Activated CD8-positive, alpha-beta T cell treated with anti-CD3 and anti-CD28 coated beads, Interleukin-2, amount 10 ng/mL, durations not matched to agents 7 days and 5 days (primary cell): ENCODE data around the gene CTAG1A. TPM values are rescaled to one million over a fixed set of nuclear protein-coding genes. Genes with fewer than 3 reads are reported as not detected.
A peak's percentile ranks its signal among the peaks of the same experiment; 100 is the strongest.
"Not testable (repeated sequence)": the region's sequence is repeated elsewhere in the genome, so short reads cannot be mapped to it uniquely, and the experiment has no call there.

ENCODE experiments used
- ATAC-seq: fragments of 150-1000 bp; cut with Tn5 transposase; one replicate; pipeline ENCODE4 v1.10.0; 2021; ENCODE audit warnings: moderate library complexity
- CTCF ChIA-PET: fragments of 350-600 bp; sonication (Branson Sonifier 250); formaldehyde crosslinking; loops from one replicate; lab custom pipeline; 2021; ENCODE audit warnings: antibody characterized with exemption; lab: Charles Lee
- POLR2A ChIA-PET: fragments of 350-600 bp; sonication (Branson Sonifier 250); formaldehyde crosslinking; loops from one replicate; lab custom pipeline; 2021; ENCODE audit warnings: antibody characterized with exemption; lab: Charles Lee
- DNase-seq: peaks from one replicate; pipeline ENCODE4 v3.0.0-alpha.2; 2020
- H3K27ac Mint-ChIP-seq: one replicate; pipeline ENCODE4 v1.8.0; 2021; ENCODE audit warnings: mild to moderate bottlenecking, mixed read lengths
- H3K27me3 Mint-ChIP-seq: one replicate; pipeline ENCODE4 v1.8.0; 2021; ENCODE audit warnings: low read depth, mixed read lengths
- H3K36me3 Mint-ChIP-seq: one replicate; pipeline ENCODE4 v1.8.0; 2021; ENCODE audit warnings: low read depth, mixed read lengths
- H3K4me1 Mint-ChIP-seq: one replicate; pipeline ENCODE4 v1.8.0; 2021; ENCODE audit warnings: low read depth, mixed read lengths
- H3K4me3 Mint-ChIP-seq: one replicate; pipeline ENCODE4 v1.8.0; 2021; ENCODE audit warnings: mild to moderate bottlenecking, mixed read lengths
- H3K9me3 Mint-ChIP-seq: one replicate; pipeline ENCODE4 v1.8.0; 2022; ENCODE audit warnings: mixed read lengths; ENCODE audit not compliant: insufficient read depth
- total RNA-seq, 2 experiments: library from RNA; stranded (reverse); gene quantifications; one replicate each; pipeline ENCODE4 v1.2.3, GENCODE V29; 2021

CTAG1A gene
- total RNA-seq: not detected

DNA sequence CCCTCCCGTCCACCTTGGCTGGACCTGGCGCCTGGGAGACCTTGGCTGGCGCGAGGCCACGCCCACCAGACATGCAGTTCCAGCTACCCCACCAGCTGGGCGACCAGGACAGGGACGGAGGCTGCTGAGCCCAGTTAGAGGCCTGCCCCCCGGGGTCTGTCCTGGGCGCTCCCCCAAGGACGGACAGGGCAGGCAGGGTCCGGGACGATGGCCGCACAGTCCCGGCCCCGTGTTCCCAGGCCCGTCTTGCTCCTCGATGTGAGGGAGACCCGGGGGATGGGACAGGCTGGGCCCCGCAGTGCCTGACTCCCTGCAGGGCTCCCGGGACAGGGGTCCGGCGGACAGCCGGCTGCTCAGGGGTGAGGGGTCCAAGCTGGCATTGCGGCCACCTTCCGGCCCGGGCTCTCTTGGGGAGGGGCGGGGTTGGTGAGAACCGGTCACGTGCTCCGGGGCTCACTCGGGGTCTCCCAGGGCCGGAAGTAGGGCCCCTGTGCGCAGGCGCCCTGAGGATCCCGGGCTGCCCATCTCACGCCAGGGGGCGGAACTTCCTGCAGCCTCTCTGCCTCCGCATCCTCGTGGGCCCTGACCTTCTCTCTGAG lies at the start of gene CTAG1A:
Gene CTAG1A, plus strand, starts transcription at position 549 of the 599 bp plus-strand sequence. CDS start 74 bp downstream, outside the sequence.
- H3K27ac Mint-ChIP-seq, H3K4me1 Mint-ChIP-seq, DNase-seq, H3K36me3 Mint-ChIP-seq, H3K9me3 Mint-ChIP-seq, H3K4me3 Mint-ChIP-seq, ATAC-seq, POLR2A ChIA-PET, H3K27me3 Mint-ChIP-seq, CTCF ChIA-PET: not testable (repeated sequence)

DNA sequence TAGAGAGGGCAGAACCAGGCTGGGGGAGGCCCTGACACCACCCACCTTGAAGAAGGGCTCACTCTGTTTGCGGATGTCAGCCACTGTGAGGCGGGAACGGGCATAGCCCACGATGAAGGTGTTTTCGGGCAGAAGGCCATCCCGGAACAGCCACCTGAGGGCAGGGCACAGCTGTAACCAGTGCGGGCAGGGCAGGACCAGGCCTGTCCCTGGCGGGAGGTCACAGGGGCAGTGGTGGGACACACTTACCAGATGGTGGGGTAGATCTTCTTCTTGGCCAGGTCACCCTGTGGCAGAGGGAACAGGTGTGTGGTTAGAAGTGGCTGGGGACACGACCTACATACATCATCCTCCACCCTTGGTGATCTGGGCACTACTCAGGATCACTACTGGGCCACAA lies 49.0 kb upstream of the CTAG1A start:
- ATAC-seq: no peak
- no peaks in the 10 kb centered on the region for H3K27me3 Mint-ChIP-seq
- no peak for DNase-seq
- no peak overlapping the region for H3K27ac Mint-ChIP-seq
- H3K9me3 Mint-ChIP-seq: no peaks in the 10 kb centered on the region
- H3K4me3 Mint-ChIP-seq: no peak overlapping the region
- peaks cover 33% of the 10 kb centered on the region for H3K36me3 Mint-ChIP-seq
- peaks cover 14% of the 10 kb centered on the region for H3K4me1 Mint-ChIP-seq
- ChIA-PET CTCF (interaction anchor here (1.0 to 1.1 kb wide), 2 partner anchors 137 to 162 kb away, joined by 3 to 5 read pairs; no protein-coding TSS in a partner anchor), POLR2A (interaction anchor here (2.6 kb wide), 1 partner anchor 137 kb away, joined by 9 read pairs; the partner anchor contains the start of gene RPL10)

DNA sequence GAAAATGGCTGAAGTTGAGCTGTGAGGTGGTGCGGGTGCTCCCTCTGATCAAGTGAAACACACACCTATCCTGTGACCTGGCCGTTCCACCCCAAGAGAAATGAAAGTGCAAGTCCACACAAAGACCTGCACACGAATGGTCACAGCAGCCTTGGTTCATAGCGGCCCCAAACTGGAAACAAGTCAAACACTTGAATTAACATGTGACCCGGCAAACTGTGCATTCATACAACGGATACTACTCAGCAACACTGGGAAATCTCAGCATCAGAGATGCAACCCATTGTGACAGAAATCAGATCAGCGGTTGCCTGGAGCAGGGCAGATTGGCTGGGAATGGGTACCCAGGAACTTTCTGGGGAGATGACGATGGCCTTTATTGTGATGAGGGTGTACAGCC lies 45.9 kb upstream of the CTAG1A start:
- ChIA-PET CTCF (interaction anchor here (1.1 kb wide), 1 partner anchor 165 kb away, joined by 4 read pairs; no protein-coding TSS in a partner anchor), POLR2A (no interaction called here)
- no peaks in the 10 kb centered on the region for H3K9me3 Mint-ChIP-seq
- H3K4me3 Mint-ChIP-seq: no peak overlapping the region
- H3K36me3 Mint-ChIP-seq: peaks cover 32% of the 10 kb centered on the region
- peak overlapping the region; percentile 43 for H3K27ac Mint-ChIP-seq
- H3K27me3 Mint-ChIP-seq: no peaks in the 10 kb centered on the region
- peaks cover 34% of the 10 kb centered on the region for H3K4me1 Mint-ChIP-seq
- ATAC-seq (no peak), DNase-seq (no peak)

DNA sequence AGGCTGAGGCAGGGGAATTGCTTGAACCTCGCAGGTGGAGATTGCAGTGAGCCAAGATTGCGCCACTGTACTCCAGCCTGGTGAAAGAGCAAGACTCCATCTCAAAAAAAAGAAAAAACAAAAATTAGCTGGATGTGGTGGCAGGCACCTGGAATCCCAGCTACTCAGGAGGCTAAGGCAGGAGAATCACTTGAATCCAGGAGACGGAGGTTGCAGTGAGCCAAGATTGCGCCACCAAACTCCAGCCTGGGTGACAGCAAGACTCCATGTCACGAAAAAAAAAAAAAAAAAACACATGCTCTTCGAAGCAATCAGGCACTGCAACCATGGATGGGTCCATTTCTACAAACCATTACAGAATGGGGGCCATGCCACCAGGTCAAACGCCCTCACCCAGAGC lies 44.6 kb upstream of the CTAG1A start:
- ATAC-seq, H3K4me3 Mint-ChIP-seq, DNase-seq, H3K27me3 Mint-ChIP-seq, H3K9me3 Mint-ChIP-seq, H3K27ac Mint-ChIP-seq, CTCF ChIA-PET: not testable (repeated sequence)
- Mint-ChIP-seq H3K36me3 (peaks cover 33% of the 10 kb centered on the region), H3K4me1 (peaks cover 36% of the 10 kb centered on the region)
- POLR2A ChIA-PET: interaction anchor here (1.0 to 1.3 kb wide), 2 partner anchors 13 to 141 kb away, joined by 3 read pairs; no protein-coding TSS in a partner anchor

DNA sequence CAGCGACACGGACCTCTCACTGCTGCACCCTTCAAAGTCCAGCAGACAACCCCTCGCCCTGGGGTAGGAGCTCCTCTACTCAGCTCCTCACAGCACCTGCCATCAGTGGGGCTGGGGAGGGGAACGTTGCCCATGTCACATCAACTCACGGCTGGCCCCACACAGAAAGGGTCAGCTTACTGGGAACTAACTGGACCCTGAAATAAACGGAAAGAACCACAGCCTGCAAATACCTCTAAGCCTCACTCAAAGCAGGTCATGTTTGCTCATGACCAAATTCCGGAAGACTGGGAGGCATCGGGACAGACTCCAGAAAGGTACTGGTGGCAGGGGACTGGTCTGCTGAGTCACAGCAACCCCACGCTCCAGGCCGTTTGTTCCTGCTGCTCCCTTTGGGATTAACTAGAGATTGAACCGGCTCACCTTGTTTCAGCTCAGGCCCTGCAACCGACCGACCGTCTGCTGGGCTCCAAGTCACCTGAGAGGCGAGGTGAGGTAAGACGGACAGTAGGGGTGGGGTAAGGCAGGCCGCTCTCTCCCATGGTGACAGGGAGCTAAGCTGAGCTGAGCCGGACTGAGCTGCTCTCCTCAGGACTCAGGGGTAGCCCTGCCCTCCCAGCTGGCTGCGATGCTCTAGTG lies 43.9 kb upstream of the CTAG1A start:
- ChIA-PET POLR2A (interaction anchor here (1.0 to 1.5 kb wide), 2 partner anchors 141 to 143 kb away, joined by 3 to 6 read pairs; partner anchors contain the start of gene RPL10), CTCF (no interaction called here)
- Mint-ChIP-seq H3K36me3 (peaks cover 33% of the 10 kb centered on the region), H3K27ac (peak overlapping the region; percentile 55), H3K27me3 (no peaks in the 10 kb centered on the region), H3K9me3 (no peaks in the 10 kb centered on the region), H3K4me1 (peaks cover 40% of the 10 kb centered on the region), H3K4me3 (no peak overlapping the region)
- ATAC-seq (no peak), DNase-seq (no peak)

DNA sequence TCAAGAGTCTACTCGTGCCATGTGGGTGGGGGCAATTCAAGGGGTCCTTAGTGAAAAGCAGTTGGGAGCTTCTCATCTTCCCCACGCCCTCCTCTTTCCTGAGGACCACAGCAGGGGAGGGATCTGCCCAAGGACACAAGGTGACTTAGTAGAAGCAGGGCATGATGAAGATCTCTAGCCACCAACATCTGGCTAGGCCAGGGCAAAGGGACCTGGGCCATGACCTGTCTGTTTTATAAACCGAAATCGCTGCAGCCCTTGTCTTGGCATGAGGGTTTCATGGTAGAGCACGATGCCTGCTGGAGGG lies 43.4 kb upstream of the CTAG1A start:
- DNase-seq: no peak
- Mint-ChIP-seq H3K27ac (peak overlapping the region; percentile 93), H3K27me3 (no peaks in the 10 kb centered on the region), H3K4me1 (peaks cover 43% of the 10 kb centered on the region), H3K4me3 (no peak overlapping the region), H3K36me3 (peaks cover 34% of the 10 kb centered on the region), H3K9me3 (no peaks in the 10 kb centered on the region)
- ATAC-seq: no peak
- ChIA-PET POLR2A (interaction anchor here (1.5 to 2.5 kb wide), 2 partner anchors 130 to 144 kb away, joined by 6 to 9 read pairs; partner anchors contain the start of genes RPL10 and TAFAZZIN), CTCF (interaction anchor here (0.6 to 1.4 kb wide), 2 partner anchors 143 to 168 kb away, joined by 3 to 4 read pairs; partner anchors contain the start of gene RPL10)

DNA sequence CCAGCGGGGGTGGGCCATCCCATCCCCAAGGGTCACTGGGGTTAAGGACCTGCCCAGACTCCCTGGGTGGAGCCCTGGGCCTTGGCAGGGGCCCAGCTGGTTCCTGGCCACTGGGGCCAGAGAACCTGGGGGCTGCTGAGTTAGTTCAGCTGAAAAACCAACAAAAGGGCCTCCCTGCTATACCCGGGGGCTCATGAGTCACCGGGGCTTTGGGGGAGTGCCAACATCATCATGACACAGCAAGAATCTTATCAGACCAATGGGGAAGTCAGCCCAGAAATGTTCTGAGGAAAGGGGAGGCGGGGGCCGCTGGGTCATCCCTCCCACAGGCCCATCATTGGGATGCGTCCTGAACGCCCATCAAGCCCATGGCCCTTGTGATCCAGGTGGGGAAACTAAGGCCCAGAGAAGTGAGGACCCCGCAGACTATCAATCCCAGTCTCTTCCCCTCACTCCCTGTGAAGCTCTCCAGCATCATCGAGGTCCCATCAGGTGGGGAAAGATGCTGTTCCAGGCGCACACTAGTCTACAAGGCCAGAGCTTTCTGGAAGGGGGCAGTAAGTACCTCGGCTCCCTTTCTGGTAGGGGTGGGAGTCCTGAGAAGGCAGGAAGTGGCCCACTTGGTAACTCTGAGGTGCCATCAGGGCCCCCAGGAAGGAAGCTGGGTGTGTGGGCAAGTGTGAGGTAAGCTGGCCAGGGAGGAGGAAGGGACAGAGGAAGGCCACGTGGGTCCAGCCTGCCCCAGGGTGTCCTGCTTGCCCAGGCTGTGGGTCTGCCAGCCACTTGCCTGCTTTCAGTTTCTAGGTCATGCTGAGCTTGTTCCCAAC lies 42.8 kb upstream of the CTAG1A start:
- H3K4me3 Mint-ChIP-seq: peak overlapping the region; percentile 76
- H3K27me3 Mint-ChIP-seq: no peaks in the 10 kb centered on the region
- no peak for ATAC-seq
- H3K36me3 Mint-ChIP-seq: peaks cover 34% of the 10 kb centered on the region
- H3K27ac Mint-ChIP-seq: peak overlapping the region; percentile 93
- peaks cover 43% of the 10 kb centered on the region for H3K4me1 Mint-ChIP-seq
- CTCF ChIA-PET: interaction anchor here (0.6 to 2.2 kb wide), 4 partner anchors 15 to 234 kb away, joined by 3 to 9 read pairs (median 4); partner anchors contain the start of gene RPL10
- no peaks in the 10 kb centered on the region for H3K9me3 Mint-ChIP-seq
- POLR2A ChIA-PET: interaction anchor here (1.1 to 2.5 kb wide), 4 partner anchors 130 to 172 kb away, joined by 3 to 9 read pairs (median 4); partner anchors contain the start of genes RPL10 and TAFAZZIN
- DNase-seq: peak; percentile 49

DNA sequence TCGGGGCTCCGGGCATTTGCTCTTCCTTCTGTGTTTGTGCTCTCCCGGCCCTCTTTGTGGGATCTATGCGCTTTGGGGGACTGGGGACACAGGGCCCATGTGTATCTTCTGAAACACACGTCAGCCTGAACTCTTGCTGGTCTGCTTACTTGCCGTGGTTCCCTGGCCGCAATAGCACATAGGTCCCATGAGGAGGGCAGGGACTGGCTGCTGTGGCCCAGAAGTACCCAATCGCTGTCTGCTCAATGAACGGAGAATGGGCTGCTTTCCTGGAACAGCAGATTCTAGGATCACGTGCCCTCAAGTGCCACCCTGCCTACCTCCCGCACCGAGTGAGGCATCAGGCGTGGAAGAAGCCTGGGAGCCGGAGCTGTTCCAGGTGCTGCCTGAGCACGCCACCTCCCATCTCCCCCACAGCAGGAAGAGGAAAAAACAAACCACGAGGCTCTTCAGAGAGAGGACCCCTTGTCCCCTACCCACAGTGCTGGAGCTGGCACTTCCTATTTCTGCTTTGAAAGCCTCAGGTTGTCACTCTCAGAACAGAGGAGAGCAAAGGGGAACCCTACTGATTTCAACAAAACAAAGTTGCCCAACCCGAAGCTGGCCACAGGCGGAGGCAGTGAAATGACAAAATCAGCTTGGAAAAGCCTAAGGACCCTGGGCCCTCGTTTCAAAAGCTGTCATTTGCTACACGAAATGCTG lies 42.1 kb upstream of the CTAG1A start:
- DNase-seq (peak; percentile 43), ATAC-seq (peak; percentile 5)
- Mint-ChIP-seq H3K36me3 (peaks cover 35% of the 10 kb centered on the region), H3K27ac (peak overlapping the region; percentile 93), H3K9me3 (no peaks in the 10 kb centered on the region), H3K4me1 (peaks cover 43% of the 10 kb centered on the region), H3K4me3 (peak overlapping the region; percentile 76), H3K27me3 (no peaks in the 10 kb centered on the region)
- ChIA-PET POLR2A (interaction anchor here (1.1 to 2.5 kb wide), 3 partner anchors 131 to 173 kb away, joined by 3 to 9 read pairs (median 3); partner anchors contain the start of gene TAFAZZIN), CTCF (interaction anchor here (1.0 to 2.2 kb wide), 4 partner anchors 16 to 235 kb away, joined by 3 to 9 read pairs (median 4); no protein-coding TSS in a partner anchor)

DNA sequence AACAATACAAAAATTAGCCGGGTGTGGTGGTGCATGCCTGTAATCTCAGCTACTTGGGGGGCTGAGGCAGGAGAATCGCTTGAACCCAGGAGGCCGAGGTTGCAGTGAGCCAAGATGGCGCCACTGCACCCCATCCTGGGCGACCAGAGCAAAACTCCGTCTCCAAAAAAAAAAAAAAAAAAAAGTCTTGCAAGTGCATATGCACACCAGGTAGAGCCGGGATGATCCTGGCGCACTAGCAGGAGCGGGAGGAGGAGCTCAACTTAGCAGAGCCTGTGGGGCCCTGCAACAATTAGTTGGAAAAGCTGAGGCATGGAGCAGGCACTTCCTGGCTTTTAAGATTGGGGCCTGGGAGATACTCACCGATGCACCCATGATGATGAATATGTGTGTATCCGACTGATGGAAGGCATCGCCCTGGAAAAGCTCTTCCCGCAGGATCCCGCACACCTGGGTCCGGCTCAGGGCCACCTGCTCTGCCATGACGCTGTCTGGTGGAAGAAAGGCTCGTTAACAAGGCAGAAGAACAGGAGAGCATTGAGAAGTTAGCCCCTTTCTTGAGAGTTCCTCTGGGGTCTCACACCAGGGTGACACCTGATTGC lies 39.2 kb upstream of the CTAG1A start:
- H3K27ac Mint-ChIP-seq: peak overlapping the region; percentile 70
- H3K9me3 Mint-ChIP-seq: no peaks in the 10 kb centered on the region
- H3K4me3 Mint-ChIP-seq: peak overlapping the region; percentile 74
- ChIA-PET CTCF (no interaction called here), POLR2A (no interaction called here)
- peaks cover 41% of the 10 kb centered on the region for H3K36me3 Mint-ChIP-seq
- H3K4me1 Mint-ChIP-seq: peaks cover 52% of the 10 kb centered on the region
- ATAC-seq: no peak
- H3K27me3 Mint-ChIP-seq: no peaks in the 10 kb centered on the region
- no peak for DNase-seq

DNA sequence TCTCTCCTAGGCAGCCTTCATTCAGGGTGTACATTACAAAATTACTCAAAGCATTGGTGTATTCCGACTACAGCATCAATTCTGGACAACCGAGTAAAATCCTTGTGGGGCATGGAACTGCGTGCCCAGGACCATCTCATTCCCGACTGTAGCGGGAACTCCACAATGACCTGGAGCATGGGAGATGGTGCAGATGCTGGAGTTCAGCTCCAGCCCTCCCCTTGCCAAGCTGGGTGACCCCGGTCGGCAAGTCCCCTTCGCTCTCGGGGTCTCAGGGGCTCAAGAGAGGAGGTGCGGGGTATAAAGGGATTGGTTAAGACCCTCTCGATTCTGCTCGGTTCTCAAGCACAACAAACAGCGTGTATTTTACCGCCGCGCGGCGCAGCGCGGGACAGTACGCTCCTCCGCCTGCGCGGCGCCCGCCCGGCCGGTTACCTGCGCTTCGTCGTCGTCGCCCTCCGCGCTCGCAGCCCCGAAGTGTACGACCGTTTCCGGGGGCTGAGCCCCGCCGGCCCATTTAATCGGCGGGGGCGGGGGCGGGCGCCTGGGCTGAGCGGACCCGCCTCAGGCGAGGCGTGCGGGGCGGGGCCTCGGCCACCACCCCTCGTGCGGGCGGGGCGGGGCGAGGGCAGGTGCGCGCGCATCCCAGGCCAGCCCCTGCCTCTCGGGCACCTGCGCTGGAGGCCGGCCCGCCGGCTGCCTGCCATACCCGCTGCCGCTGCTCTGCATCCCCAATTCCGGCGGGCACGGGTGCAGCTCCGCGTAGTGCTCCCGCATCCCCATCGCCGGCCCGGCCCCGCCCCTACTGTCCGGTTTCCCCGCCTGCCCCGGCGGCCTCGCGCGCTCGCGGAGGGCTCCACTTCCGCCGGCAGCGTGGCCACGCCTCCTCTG lies 38.3 kb upstream of the CTAG1A start, which contains the start of gene G6PD:
Gene G6PD, minus strand, starts transcription at position 493 of the 891 bp plus-strand sequence. CDS start 691 bp downstream, outside the sequence.
- ChIA-PET CTCF (no interaction called here), POLR2A (no interaction called here)
- ATAC-seq (peak; percentile 60), DNase-seq (peak; percentile 81)
- Mint-ChIP-seq H3K4me3 (peak within 1 kb of the TSS; percentile 90), H3K4me1 (peaks cover 53% of the 10 kb centered on the region), H3K27me3 (no peaks in the 10 kb centered on the region), H3K9me3 (no peaks in the 10 kb centered on the region), H3K36me3 (peaks cover 40% of the 10 kb centered on the region), H3K27ac (peak within 1 kb of the TSS; percentile 94)
